K562 (cell line): Measurements from ENCODE around the gene PGA3. TPM values are rescaled to one million over a fixed set of nuclear protein-coding genes. Genes with fewer than 3 reads are reported as not detected.

Experiments used
- ATAC-seq: fragments of 200-7000 bp; cut with Tn5 transposase; 3 replicates; pipeline ENCODE4 v1.9.1; 2020; ENCODE audit warnings: moderate library complexity
- BruUV-seq: library from RNA; stranded (reverse); fragments of 400-500 nt; replicated peaks from 2 replicates; lab custom pipeline; 2021; lab: Mats Ljungman, UMichigan
- CTCF ChIA-PET: fragments of 300-600 bp; formaldehyde crosslinking; extraction: SDS; loops from one replicate; lab custom pipeline; 2021; ENCODE audit warnings: low intra/inter-chr PET ratio; lab: Yijun Ruan, JAX
- POLR2A ChIA-PET: fragments of 300-600, 350-650 bp; sonication (Branson Sonifier 250); formaldehyde crosslinking; extraction: SDS; loops from one replicate; lab custom pipeline; 2021; ENCODE audit warnings: antibody characterized with exemption, inconsistent platforms; lab: Yijun Ruan, JAX
- DNase-seq, 4 experiments: peaks; one replicate each; pipeline versions ENCODE4 v3.0.0 to v3.0.0-alpha.2; 2011 to 2018; ENCODE audit warnings: low spot score in 3 of 4, mixed read lengths in 3 of 4; ENCODE audit errors: extremely low read depth in 1 of 4
- FAIRE-seq: peaks from 2 replicates; lab custom pipeline; 2011; peaks lifted over from hg19 to GRCh38; lab: Jason Lieb, UNC
- H2AFZ ChIP-seq: 2 replicates; pipeline ENCODE4 v1.6.0; 2011; ENCODE audit warnings: low read depth, low read length, control low read depth, inconsistent platforms
- H3K27ac ChIP-seq: fragments of 200-600 bp; 3 replicates; pipeline ENCODE4 v1.8.0; 2011; ENCODE audit warnings: low read depth, mild to moderate bottlenecking, control low read depth, inconsistent platforms, low read length, moderate library complexity, mixed read lengths; ENCODE audit errors: extremely low read depth
- H3K27me3 ChIP-seq, 2 experiments: fragments of 300-600 bp in 1 of 2; 2 replicates in 1 of 2; 3 replicates in 1 of 2; pipeline versions ENCODE4 v1.6.0 to v1.8.0; 2011; ENCODE audit warnings: inconsistent platforms in 2 of 2, low read length in 2 of 2, mild to moderate bottlenecking in 1 of 2, mixed read lengths in 1 of 2, moderate library complexity in 1 of 2; ENCODE audit not compliant: control insufficient read depth in 2 of 2, insufficient read depth in 2 of 2
- H3K36me3 ChIP-seq: fragments of 300-600 bp; 3 replicates; pipeline ENCODE4 v1.8.0; 2011; ENCODE audit warnings: mild to moderate bottlenecking, low read length, inconsistent platforms; ENCODE audit not compliant: control insufficient read depth, insufficient read depth
- H3K4me1 ChIP-seq, 2 experiments: fragments of 200-600 bp in 1 of 2; replicated peaks in 1 of 2; 2 replicates in 1 of 2; 3 replicates in 1 of 2; pipeline versions ENCODE4 v1.5.1 to v1.8.0; 2011; ENCODE audit warnings: inconsistent platforms in 2 of 2, low read length in 2 of 2, mild to moderate bottlenecking in 1 of 2, mixed read lengths in 1 of 2, moderate library complexity in 1 of 2; ENCODE audit not compliant: control insufficient read depth in 2 of 2, insufficient read depth in 2 of 2
- H3K4me2 ChIP-seq: 2 replicates; pipeline ENCODE4 v1.6.1; 2011; ENCODE audit warnings: low read length, control low read depth, inconsistent platforms, mixed read lengths; ENCODE audit not compliant: insufficient read depth
- H3K4me3 ChIP-seq: fragments of 200-600 bp; sonication (generic), shearing (Covaris generic); 2 replicates; pipeline ENCODE4 v1.5.1; 2016; ENCODE audit warnings: control low read depth, inconsistent platforms
- H3K79me2 ChIP-seq: fragments of 200-600 bp; 3 replicates; pipeline ENCODE4 v1.8.0; 2011; ENCODE audit warnings: low read length, inconsistent platforms; ENCODE audit not compliant: control insufficient read depth, insufficient read depth
- H3K9ac ChIP-seq, 2 experiments: 2 replicates each; pipeline versions ENCODE4 v1.6.0 to v1.6.1; 2011; ENCODE audit warnings: low read depth in 2 of 2, low read length in 2 of 2, control low read depth in 1 of 2, inconsistent platforms in 1 of 2, mild to moderate bottlenecking in 1 of 2, mixed read lengths in 1 of 2; ENCODE audit not compliant: insufficient read depth in 1 of 2
- H3K9me1 ChIP-seq: one replicate; pipeline ENCODE4 v1.6.0; 2011; ENCODE audit warnings: inconsistent platforms, mild to moderate bottlenecking, low read length, moderate library complexity; ENCODE audit not compliant: control insufficient read depth, insufficient read depth
- H3K9me3 ChIP-seq: replicated peaks from 2 replicates; pipeline ENCODE4 v1.5.1; 2011; ENCODE audit warnings: low read depth, low read length, inconsistent platforms; ENCODE audit not compliant: control insufficient read depth, insufficient read depth
- H4K20me1 ChIP-seq: replicated peaks from 2 replicates; pipeline ENCODE4 v1.6.1; 2011; ENCODE audit warnings: low read length, inconsistent platforms, mixed read lengths; ENCODE audit not compliant: control insufficient read depth, insufficient read depth
- BACH1 ChIP-seq: fragments of 200-800 bp; sonication (Bioruptor generic); IDR thresholded peaks from 2 replicates; pipeline ENCODE4 v1.6.1; 2016; ENCODE audit warnings: missing genetic modification characterization, missing compliant biosample characterization
- CBFA2T3 ChIP-seq: fragments of 450-650 bp; IDR thresholded peaks from 2 replicates; pipeline ENCODE4 v1.6.1; 2017
- ESRRA ChIP-seq: fragments of 450-650 bp; IDR thresholded peaks from 2 replicates; pipeline ENCODE4 v1.6.1; 2014; ENCODE audit warnings: low read depth, mild to moderate bottlenecking, moderate library complexity, borderline replicate concordance
- GABPB2 ChIP-seq: fragments of 250-450 bp; sonication (Bioruptor Pico); conservative IDR thresholded peaks from 2 replicates; pipeline ENCODE4 v1.5.1; 2021; ENCODE audit warnings: mild to moderate bottlenecking
- MCM5 ChIP-seq: fragments of 450-650 bp; IDR thresholded peaks from 2 replicates; pipeline ENCODE4 v1.6.1; 2016; ENCODE audit warnings: low read depth
- NBN ChIP-seq: fragments of 450-650 bp; IDR thresholded peaks from 2 replicates; pipeline ENCODE4 v1.6.1; 2016; ENCODE audit warnings: low read depth, mild to moderate bottlenecking
- SAFB ChIP-seq: fragments of 200-400 bp; formaldehyde crosslinking; IDR thresholded peaks from 2 replicates; pipeline ENCODE4 v1.6.1; 2017; ENCODE audit warnings: low read depth, low read length, borderline replicate concordance
- ZNF12 ChIP-seq: sonication (generic); formaldehyde crosslinking; IDR thresholded peaks from 2 replicates; pipeline ENCODE4 v1.4.0; 2020; ENCODE audit warnings: mild to moderate bottlenecking, missing genetic modification reagents
- ZNF133 ChIP-seq: fragments of 250-450 bp; sonication (Bioruptor Pico); IDR thresholded peaks from 2 replicates; pipeline ENCODE4 v1.4.0; 2020; ENCODE audit warnings: mild to moderate bottlenecking
- ZNF224 ChIP-seq: sonication (generic); formaldehyde crosslinking; IDR thresholded peaks from 2 replicates; pipeline ENCODE4 v1.8.0; 2022; ENCODE audit warnings: mild to moderate bottlenecking, missing genetic modification reagents
- ZNF408 ChIP-seq: fragments of 250-450 bp; sonication (Bioruptor Pico); IDR thresholded peaks from 2 replicates; pipeline ENCODE4 v1.4.0; 2020; ENCODE audit warnings: low read depth, mild to moderate bottlenecking, moderate library complexity
- WGBS: fragments of 100-300 bp; shearing (Covaris generic); methylation state at CpG from one replicate; pipeline ENCODE4 v1.1.6; 2016; ENCODE audit warnings: low coverage, mixed read lengths; ENCODE audit not compliant: insufficient coverage; ENCODE audit errors: missing lambda C conversion rate; 5-methylcytosine and 5-hydroxymethylcytosine counted together
- in situ Hi-C: fragments of 300-500 bp; cut with MboI; formaldehyde crosslinking; loops from 4 replicates; pipeline ENCODE4 v1.15.0; 2018; ENCODE audit warnings: inconsistent platforms, mixed read lengths
- intact Hi-C: fragments of 100-400 bp; cut with micrococcal nuclease; formaldehyde crosslinking; loops from 2 replicates; pipeline ENCODE4 v1.14.2; 2022
- polyA plus RNA-seq, 8 experiments: library from polyadenylated mRNA; depleted of rRNA in 4 of 8; stranded (reverse) in 5 of 8; unstranded in 3 of 8; fragments of >200 nt; fragmentation: Nextera tagmentation in 2 of 8; fragmentation: Illumina TruSeq in 1 of 8; extraction: Ambion mirVana in 2 of 8; extraction: Trizol in 1 of 8; gene quantifications; 2 replicates each; pipeline versions ENCODE4 v1.2.1 to v1.2.3, GENCODE V29; 2011 to 2014; ENCODE audit warnings: inconsistent platforms in 1 of 8, missing spikeins in 1 of 8
- total RNA-seq, 7 experiments: library from RNA; depleted of rRNA in 6 of 7; stranded (reverse); fragments of >200 nt in 6 of 7; fragmentation: Illumina TruSeq in 2 of 7; extraction: Trizol in 2 of 7; gene quantifications; 2 replicates each; pipeline versions ENCODE4 v1.2.1 to v1.2.3, GENCODE V29; 2011 to 2021; ENCODE audit warnings: low replicate concordance in 1 of 7
- TF ChIP-seq, protein P1 (sequence below): fragments of 450-650 bp; formaldehyde crosslinking; IDR thresholded peaks from 2 replicates; pipeline ENCODE4 v1.4.0; 2022; ENCODE audit warnings: missing genetic modification characterization
- TF ChIP-seq, protein P2 (sequence below): fragments of 450-650 bp; IDR thresholded peaks from 2 replicates; pipeline ENCODE4 v1.6.1; 2018; ENCODE audit not compliant: partially characterized antibody
- TF ChIP-seq, protein P3 (sequence below): fragments of 450-650 bp; IDR thresholded peaks from 2 replicates; pipeline ENCODE4 v1.6.1; 2017; ENCODE audit warnings: mild to moderate bottlenecking, moderate library complexity

PGA3 gene
- total and polyA plus RNA-seq, 9 of the 15 experiments (the other 6 are each of a cell fraction or from before 2014, with no cell fraction given) = 0.15 to 0.18 (median 0.18) TPM; not detected in 6

DNA sequence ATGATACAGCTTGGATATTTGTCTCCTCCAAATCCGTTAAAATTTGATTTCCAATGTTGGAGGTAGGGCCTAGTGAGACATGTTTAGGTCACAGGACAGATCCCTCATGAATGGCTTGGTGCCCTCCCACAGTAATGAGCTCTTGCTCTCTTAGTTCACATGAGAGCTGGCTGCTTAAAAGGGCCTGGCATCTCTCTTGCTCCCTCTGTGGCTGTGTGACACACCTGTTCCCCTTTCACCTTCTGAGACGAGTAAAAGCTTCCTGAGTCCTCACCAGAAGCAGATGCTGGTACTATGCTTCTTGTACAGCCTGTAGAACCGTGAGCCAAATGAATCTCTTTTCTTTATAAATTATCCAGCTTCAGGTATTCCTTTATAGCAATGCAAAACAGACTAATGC, 45.6 kb upstream of the PGA3 start:
- H3K79me2 ChIP-seq = peaks cover 73% of the 10 kb centered on the region
- H3K27ac ChIP-seq = no peak overlapping the region
- peaks cover 25% of the 10 kb centered on the region; the same call in 1 of the 3 replicates for H3K36me3 ChIP-seq
- H3K27me3 ChIP-seq = no peaks in the 10 kb centered on the region
- no peak overlapping the region for H3K4me3 ChIP-seq
- WGBS = 75% methylated on average over 3 of the region's 3 CpGs
- BruUV-seq = no TSS peak
- CTCF ChIA-PET = no interaction called here
- TF ChIP-seq, protein P1, sequence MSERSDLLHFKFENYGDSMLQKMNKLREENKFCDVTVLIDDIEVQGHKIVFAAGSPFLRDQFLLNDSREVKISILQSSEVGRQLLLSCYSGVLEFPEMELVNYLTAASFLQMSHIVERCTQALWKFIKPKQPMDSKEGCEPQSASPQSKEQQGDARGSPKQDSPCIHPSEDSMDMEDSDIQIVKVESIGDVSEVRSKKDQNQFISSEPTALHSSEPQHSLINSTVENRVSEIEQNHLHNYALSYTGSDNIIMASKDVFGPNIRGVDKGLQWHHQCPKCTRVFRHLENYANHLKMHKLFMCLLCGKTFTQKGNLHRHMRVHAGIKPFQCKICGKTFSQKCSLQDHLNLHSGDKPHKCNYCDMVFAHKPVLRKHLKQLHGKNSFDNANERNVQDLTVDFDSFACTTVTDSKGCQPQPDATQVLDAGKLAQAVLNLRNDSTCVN (CRISPR knock-in tag) = no peak
- TF ChIP-seq, protein P2, sequence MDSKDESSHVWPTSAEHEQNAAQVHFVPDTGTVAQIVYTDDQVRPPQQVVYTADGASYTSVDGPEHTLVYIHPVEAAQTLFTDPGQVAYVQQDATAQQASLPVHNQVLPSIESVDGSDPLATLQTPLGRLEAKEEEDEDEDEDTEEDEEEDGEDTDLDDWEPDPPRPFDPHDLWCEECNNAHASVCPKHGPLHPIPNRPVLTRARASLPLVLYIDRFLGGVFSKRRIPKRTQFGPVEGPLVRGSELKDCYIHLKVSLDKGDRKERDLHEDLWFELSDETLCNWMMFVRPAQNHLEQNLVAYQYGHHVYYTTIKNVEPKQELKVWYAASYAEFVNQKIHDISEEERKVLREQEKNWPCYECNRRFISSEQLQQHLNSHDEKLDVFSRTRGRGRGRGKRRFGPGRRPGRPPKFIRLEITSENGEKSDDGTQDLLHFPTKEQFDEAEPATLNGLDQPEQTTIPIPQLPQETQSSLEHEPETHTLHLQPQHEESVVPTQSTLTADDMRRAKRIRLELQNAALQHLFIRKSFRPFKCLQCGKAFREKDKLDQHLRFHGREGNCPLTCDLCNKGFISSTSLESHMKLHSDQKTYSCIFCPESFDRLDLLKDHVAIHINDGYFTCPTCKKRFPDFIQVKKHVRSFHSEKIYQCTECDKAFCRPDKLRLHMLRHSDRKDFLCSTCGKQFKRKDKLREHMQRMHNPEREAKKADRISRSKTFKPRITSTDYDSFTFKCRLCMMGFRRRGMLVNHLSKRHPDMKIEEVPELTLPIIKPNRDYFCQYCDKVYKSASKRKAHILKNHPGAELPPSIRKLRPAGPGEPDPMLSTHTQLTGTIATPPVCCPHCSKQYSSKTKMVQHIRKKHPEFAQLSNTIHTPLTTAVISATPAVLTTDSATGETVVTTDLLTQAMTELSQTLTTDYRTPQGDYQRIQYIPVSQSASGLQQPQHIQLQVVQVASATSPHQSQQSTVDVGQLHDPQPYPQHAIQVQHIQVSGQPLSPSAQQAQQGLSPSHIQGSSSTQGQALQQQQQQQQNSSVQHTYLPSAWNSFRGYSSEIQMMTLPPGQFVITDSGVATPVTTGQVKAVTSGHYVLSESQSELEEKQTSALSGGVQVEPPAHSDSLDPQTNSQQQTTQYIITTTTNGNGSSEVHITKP = no peak
- TF ChIP-seq MCM5 (no peak), GABPB2 (CRISPR knock-in tag) (no peak), ZNF224 (CRISPR knock-in tag) (no peak), BACH1 (no peak), ZNF12 (CRISPR knock-in tag) (no peak), CBFA2T3 (no peak), ZNF408 (CRISPR knock-in tag) (no peak), ZNF133 (CRISPR knock-in tag) (no peak), ESRRA (no peak), NBN (no peak), SAFB (no peak)
- TF ChIP-seq, protein P3, sequence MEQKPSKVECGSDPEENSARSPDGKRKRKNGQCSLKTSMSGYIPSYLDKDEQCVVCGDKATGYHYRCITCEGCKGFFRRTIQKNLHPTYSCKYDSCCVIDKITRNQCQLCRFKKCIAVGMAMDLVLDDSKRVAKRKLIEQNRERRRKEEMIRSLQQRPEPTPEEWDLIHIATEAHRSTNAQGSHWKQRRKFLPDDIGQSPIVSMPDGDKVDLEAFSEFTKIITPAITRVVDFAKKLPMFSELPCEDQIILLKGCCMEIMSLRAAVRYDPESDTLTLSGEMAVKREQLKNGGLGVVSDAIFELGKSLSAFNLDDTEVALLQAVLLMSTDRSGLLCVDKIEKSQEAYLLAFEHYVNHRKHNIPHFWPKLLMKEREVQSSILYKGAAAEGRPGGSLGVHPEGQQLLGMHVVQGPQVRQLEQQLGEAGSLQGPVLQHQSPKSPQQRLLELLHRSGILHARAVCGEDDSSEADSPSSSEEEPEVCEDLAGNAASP = no peak
- H3K4me2 ChIP-seq = no peak overlapping the region
- peaks cover 17 to 23% of the 10 kb centered on the region in 2 experiments for H3K4me1 ChIP-seq
- POLR2A ChIA-PET = interaction anchor here (0.8 kb wide), 1 partner anchor 16 kb away, joined by 3 read pairs; no protein-coding TSS in a partner anchor
- no peak for ATAC-seq
- no peak for FAIRE-seq
- intact Hi-C loops = no loop called here
- in situ Hi-C loops = no loop called here
- H2AFZ ChIP-seq = no peak overlapping the region
- no peak overlapping the region for H3K9ac ChIP-seq
- no peak for DNase-seq
- H4K20me1 ChIP-seq = no peaks in the 10 kb centered on the region
- H3K9me1 ChIP-seq = no peaks in the 10 kb centered on the region
- H3K9me3 ChIP-seq = peaks cover 3% of the 10 kb centered on the region; the same call in 1 of the 2 replicates
